T-helper 17 cell (primary cell): ENCODE results near the gene KIF24. TPM values are rescaled to one million over a fixed set of nuclear protein-coding genes. Genes with fewer than 3 reads are reported as not detected.
A peak's percentile ranks its signal among the peaks of the same experiment; 100 is the strongest.
"Not testable (repeated sequence)": the region's sequence is repeated elsewhere in the genome, so short reads cannot be mapped to it uniquely, and the experiment has no call there.

Experiments used
- ATAC-seq: fragments of 150-1000 bp; cut with Tn5 transposase; 2 replicates; pipeline ENCODE4 v1.10.0; 2021; ENCODE audit warnings: mild to moderate bottlenecking, moderate library complexity
- DNase-seq, 3 donors: peaks; one replicate each; pipeline versions ENCODE4 v3.0.0 to v3.0.0-alpha.2; 2020 to 2021
- H3K9me3 ChIP-seq: one replicate; pipeline ENCODE4 v1.7.0; 2013; ENCODE audit warnings: low read length, mild to moderate bottlenecking; ENCODE audit not compliant: control insufficient read depth, poor library complexity, severe bottlenecking
- H3K27ac Mint-ChIP-seq: one replicate; pipeline ENCODE4 v1.8.0; 2022; ENCODE audit warnings: mild to moderate bottlenecking, moderate library complexity, mixed read lengths
- H3K27me3 Mint-ChIP-seq: one replicate; pipeline ENCODE4 v1.8.0; 2022; ENCODE audit warnings: mixed read lengths
- H3K36me3 Mint-ChIP-seq: one replicate; pipeline ENCODE4 v1.8.0; 2022; ENCODE audit warnings: low read depth, mixed read lengths
- H3K4me1 Mint-ChIP-seq: one replicate; pipeline ENCODE4 v1.8.0; 2022; ENCODE audit warnings: mild to moderate bottlenecking, mixed read lengths
- H3K4me3 Mint-ChIP-seq: one replicate; pipeline ENCODE4 v1.8.0; 2022; ENCODE audit warnings: mild to moderate bottlenecking, moderate library complexity, mixed read lengths
- total RNA-seq, 4 donors: library from RNA in 2 of 4; stranded (reverse) in 2 of 4; gene quantifications; one replicate each; pipeline ENCODE4 v1.2.3 and lab custom pipeline; 2022 to 2026

KIF24 gene
- total RNA-seq, 2 donors from 2014 or later: 0.08 to 0.12 TPM

- Mint-ChIP-seq H3K27me3 (no peaks in the 10 kb centered on the region), H3K27ac (peak overlapping the region; percentile 82), H3K4me3 (peak overlapping the region; percentile 49), H3K36me3 (no peaks in the 10 kb centered on the region), H3K4me1 (peaks cover 37% of the 10 kb centered on the region)
- H3K9me3 ChIP-seq: no peaks in the 10 kb centered on the region
- no peak for ATAC-seq
- DNase-seq: no peak
These were observed 3.3 kb upstream of the KIF24 start for GRCh38 chr9:34332076-34332964.

- H3K27ac Mint-ChIP-seq: no peak overlapping the region
These were observed 2.1 kb upstream of the KIF24 start for GRCh38 chr9:34331196-34331595.

GRCh38 chr9:34328500-34328986 is 525 bp downstream of the KIF24 start:
- H3K36me3 Mint-ChIP-seq: no peaks in the 10 kb centered on the region
- DNase-seq: no peak
- peak overlapping the region; percentile 96 for H3K4me3 Mint-ChIP-seq
- no peak for ATAC-seq
- peak overlapping the region; percentile 99 for H3K27ac Mint-ChIP-seq
- no peaks in the 10 kb centered on the region for H3K27me3 Mint-ChIP-seq
- H3K9me3 ChIP-seq: no peaks in the 10 kb centered on the region
- H3K4me1 Mint-ChIP-seq: peaks cover 38% of the 10 kb centered on the region

More at GRCh38 chr9:34331196-34331595, 2.1 kb upstream of the KIF24 start:
- H3K9me3 ChIP-seq: no peaks in the 10 kb centered on the region
- H3K36me3 Mint-ChIP-seq: no peaks in the 10 kb centered on the region
- no peak overlapping the region for H3K4me3 Mint-ChIP-seq
- H3K4me1 Mint-ChIP-seq: peaks cover 39% of the 10 kb centered on the region
- no peak for ATAC-seq
- no peaks in the 10 kb centered on the region for H3K27me3 Mint-ChIP-seq
- no peak for DNase-seq

GRCh38 chr9:34326690-34327089 is 2.4 kb downstream of the KIF24 start:
- Mint-ChIP-seq H3K4me1 (peaks cover 26% of the 10 kb centered on the region), H3K27me3 (no peaks in the 10 kb centered on the region), H3K27ac (no peak overlapping the region), H3K36me3 (no peaks in the 10 kb centered on the region), H3K4me3 (no peak overlapping the region)
- no peak for DNase-seq
- ATAC-seq: no peak
- H3K9me3 ChIP-seq: no peaks in the 10 kb centered on the region

GRCh38 chr9:34322899-34323591 is 6.0 kb downstream of the KIF24 start:
- H3K4me1 Mint-ChIP-seq: peaks cover 8% of the 10 kb centered on the region
- no peak for DNase-seq
- no peaks in the 10 kb centered on the region for H3K27me3 Mint-ChIP-seq
- H3K36me3 Mint-ChIP-seq: no peaks in the 10 kb centered on the region
- H3K9me3 ChIP-seq: no peaks in the 10 kb centered on the region
- ATAC-seq: no peak
- H3K4me3 Mint-ChIP-seq: no peak overlapping the region
- H3K27ac Mint-ChIP-seq: no peak overlapping the region

GRCh38 chr9:34321451-34321850 is 7.6 kb downstream of the KIF24 start:
- H3K4me3 Mint-ChIP-seq: no peak overlapping the region
- peaks cover 8% of the 10 kb centered on the region for H3K4me1 Mint-ChIP-seq
- no peaks in the 10 kb centered on the region for H3K27me3 Mint-ChIP-seq
- H3K36me3 Mint-ChIP-seq: no peaks in the 10 kb centered on the region
- no peak overlapping the region for H3K27ac Mint-ChIP-seq
- ATAC-seq (no peak), DNase-seq (no peak)
- no peaks in the 10 kb centered on the region for H3K9me3 ChIP-seq

GRCh38 chr9:34318163-34318790 is 10.8 kb downstream of the KIF24 start:
- no peaks in the 10 kb centered on the region for H3K36me3 Mint-ChIP-seq
- H3K9me3 ChIP-seq: no peaks in the 10 kb centered on the region
- ATAC-seq (no peak), DNase-seq (no peak)
- no peak overlapping the region for H3K4me3 Mint-ChIP-seq
- no peak overlapping the region for H3K27ac Mint-ChIP-seq
- no peaks in the 10 kb centered on the region for H3K27me3 Mint-ChIP-seq
- H3K4me1 Mint-ChIP-seq: no peaks in the 10 kb centered on the region

GRCh38 chr9:34317436-34317835 is 11.6 kb downstream of the KIF24 start:
- Mint-ChIP-seq H3K27ac (no peak overlapping the region), H3K36me3 (no peaks in the 10 kb centered on the region), H3K4me1 (no peaks in the 10 kb centered on the region), H3K4me3 (no peak overlapping the region), H3K27me3 (no peaks in the 10 kb centered on the region)
- ATAC-seq (no peak), DNase-seq (no peak)
- no peaks in the 10 kb centered on the region for H3K9me3 ChIP-seq

GRCh38 chr9:34311499-34312185 is 17.4 kb downstream of the KIF24 start:
- DNase-seq (no peak), ATAC-seq (no peak)
- Mint-ChIP-seq H3K4me1 (peaks cover 2% of the 10 kb centered on the region), H3K36me3 (no peaks in the 10 kb centered on the region), H3K27me3 (no peaks in the 10 kb centered on the region), H3K27ac (no peak overlapping the region), H3K4me3 (no peak overlapping the region)
- no peaks in the 10 kb centered on the region for H3K9me3 ChIP-seq

- no peaks in the 10 kb centered on the region for H3K9me3 ChIP-seq
- no peaks in the 10 kb centered on the region for H3K36me3 Mint-ChIP-seq
- DNase-seq (no peak), ATAC-seq (no peak)
- no peaks in the 10 kb centered on the region for H3K27me3 Mint-ChIP-seq
- peaks cover 2% of the 10 kb centered on the region for H3K4me1 Mint-ChIP-seq
- no peak overlapping the region for H3K4me3 Mint-ChIP-seq
- H3K27ac Mint-ChIP-seq: no peak overlapping the region
These were observed 18.9 kb downstream of the KIF24 start for GRCh38 chr9:34310215-34310614.

- not testable (repeated sequence) for H3K36me3 Mint-ChIP-seq, H3K4me3 Mint-ChIP-seq, ATAC-seq
These were observed 20.8 kb downstream of the KIF24 start for GRCh38 chr9:34308316-34308715.

GRCh38 chr9:34301064-34301463 is 28.0 kb downstream of the KIF24 start:
- not testable (repeated sequence) for H3K27ac Mint-ChIP-seq, H3K36me3 Mint-ChIP-seq, DNase-seq, H3K4me1 Mint-ChIP-seq, ATAC-seq, H3K9me3 ChIP-seq, H3K4me3 Mint-ChIP-seq, H3K27me3 Mint-ChIP-seq

More at GRCh38 chr9:34308316-34308715, 20.8 kb downstream of the KIF24 start:
- not testable (repeated sequence) for H3K9me3 ChIP-seq, DNase-seq, H3K27me3 Mint-ChIP-seq, H3K4me1 Mint-ChIP-seq, H3K27ac Mint-ChIP-seq

GRCh38 chr9:34292552-34292951 is 36.5 kb downstream of the KIF24 start:
- H3K9me3 ChIP-seq: no peaks in the 10 kb centered on the region
- Mint-ChIP-seq H3K27me3 (no peaks in the 10 kb centered on the region), H3K4me1 (no peaks in the 10 kb centered on the region)

More at GRCh38 chr9:34292552-34292951, 36.5 kb downstream of the KIF24 start:
- Mint-ChIP-seq H3K36me3 (no peaks in the 10 kb centered on the region), H3K4me3 (no peak overlapping the region), H3K27ac (no peak overlapping the region)
- no peak for ATAC-seq
- no peak for DNase-seq
